GM18873 (cell line): Measurements from ENCODE around the gene SHISA4.
"Not testable (repeated sequence)": the region's sequence is repeated elsewhere in the genome, so short reads cannot be mapped to it uniquely, and the experiment has no call there.

ENCODE experiments used
- ATAC-seq: cut with Tn5 transposase; IDR thresholded peaks from one replicate; pipeline ENCODE4 v1.9.1; 2021; ENCODE audit warnings: mild to moderate bottlenecking, moderate library complexity, moderate number of reproducible peaks; ENCODE audit not compliant: unreplicated experiment, low FRiP score

SHISA4 gene

GRCh38 chr1:201895913-201896807, 7.5 kb downstream of the SHISA4 start:
- ATAC-seq, result no peak

- no peak for ATAC-seq
Observed at GRCh38 chr1:201896951-201897391, 8.3 kb downstream of the SHISA4 start.

GRCh38 chr1:201898240-201898894, 9.7 kb downstream of the SHISA4 start:
- ATAC-seq, result no peak

- no peak for ATAC-seq
Observed at GRCh38 chr1:201898992-201899391, 10.3 kb downstream of the SHISA4 start.

- no peak for ATAC-seq
Observed at GRCh38 chr1:201899683-201900429, 11.2 kb downstream of the SHISA4 start.

- no peak for ATAC-seq
Observed at GRCh38 chr1:201900476-201900875, 11.8 kb downstream of the SHISA4 start.

- not testable (repeated sequence) for ATAC-seq
Observed at GRCh38 chr1:201901036-201901435, 12.3 kb downstream of the SHISA4 start.

- ATAC-seq, result no peak
Observed at GRCh38 chr1:201902198-201902597, 13.5 kb downstream of the SHISA4 start.

GRCh38 chr1:201903135-201903534, 14.4 kb downstream of the SHISA4 start:
- ATAC-seq, result no peak

- no peak for ATAC-seq
Observed at GRCh38 chr1:201904579-201904978, 15.9 kb downstream of the SHISA4 start.

GRCh38 chr1:201905234-201905890, 16.7 kb downstream of the SHISA4 start:
- no peak for ATAC-seq

- no peak for ATAC-seq
Observed at GRCh38 chr1:201906336-201906735, 17.6 kb downstream of the SHISA4 start.

- no peak for ATAC-seq
Observed at GRCh38 chr1:201907621-201908020, 18.9 kb downstream of the SHISA4 start.

GRCh38 chr1:201911826-201912571, 23.3 kb downstream of the SHISA4 start:
- ATAC-seq, result no peak

GRCh38 chr1:201912832-201913231, 24.1 kb downstream of the SHISA4 start:
- ATAC-seq, result no peak

GRCh38 chr1:201914456-201915235, 25.9 kb downstream of the SHISA4 start:
- no peak for ATAC-seq

- ATAC-seq, result no peak
Observed at GRCh38 chr1:201916649-201917249, 28.1 kb downstream of the SHISA4 start.

GRCh38 chr1:201917362-201918033, 28.8 kb downstream of the SHISA4 start:
- ATAC-seq, result no peak
